ENCODE results near the gene SUPT3H.

The SUPT3H gene

DNA sequence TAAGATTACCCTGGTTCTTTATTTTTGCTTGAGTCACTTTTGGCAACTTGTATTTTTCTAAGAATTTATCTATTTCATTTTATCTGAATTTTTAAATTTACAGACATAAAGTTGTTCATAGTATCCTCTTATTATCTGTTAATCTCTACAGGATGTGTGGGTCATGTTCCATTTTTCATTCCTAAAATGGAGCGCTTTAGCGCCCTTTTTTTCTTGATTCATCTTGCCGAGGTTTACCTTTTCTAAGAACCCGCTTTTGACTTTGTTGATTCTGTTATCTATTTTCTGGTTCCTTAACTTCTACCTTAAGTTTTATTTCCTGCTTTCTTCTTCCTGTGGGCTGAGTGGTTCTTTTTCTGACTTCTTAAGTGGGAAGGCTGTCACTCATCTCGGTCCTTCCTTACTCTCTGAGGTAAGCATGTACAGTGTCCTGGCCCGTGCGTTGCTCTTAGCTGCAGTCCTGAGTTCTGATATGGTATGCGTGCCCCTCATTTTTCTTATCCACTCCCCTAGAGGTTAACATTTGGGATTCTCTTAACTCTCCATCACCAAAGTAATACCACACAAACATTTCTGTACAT, 590.4 kb downstream of the SUPT3H start:
- no peak for DNase-seq (ENCODE audit: low read depth)
- no peak overlapping the region for H3K4me3 ChIP-seq (ENCODE audit: low read depth, low read length)
- TF ChIP-seq, protein P1, sequence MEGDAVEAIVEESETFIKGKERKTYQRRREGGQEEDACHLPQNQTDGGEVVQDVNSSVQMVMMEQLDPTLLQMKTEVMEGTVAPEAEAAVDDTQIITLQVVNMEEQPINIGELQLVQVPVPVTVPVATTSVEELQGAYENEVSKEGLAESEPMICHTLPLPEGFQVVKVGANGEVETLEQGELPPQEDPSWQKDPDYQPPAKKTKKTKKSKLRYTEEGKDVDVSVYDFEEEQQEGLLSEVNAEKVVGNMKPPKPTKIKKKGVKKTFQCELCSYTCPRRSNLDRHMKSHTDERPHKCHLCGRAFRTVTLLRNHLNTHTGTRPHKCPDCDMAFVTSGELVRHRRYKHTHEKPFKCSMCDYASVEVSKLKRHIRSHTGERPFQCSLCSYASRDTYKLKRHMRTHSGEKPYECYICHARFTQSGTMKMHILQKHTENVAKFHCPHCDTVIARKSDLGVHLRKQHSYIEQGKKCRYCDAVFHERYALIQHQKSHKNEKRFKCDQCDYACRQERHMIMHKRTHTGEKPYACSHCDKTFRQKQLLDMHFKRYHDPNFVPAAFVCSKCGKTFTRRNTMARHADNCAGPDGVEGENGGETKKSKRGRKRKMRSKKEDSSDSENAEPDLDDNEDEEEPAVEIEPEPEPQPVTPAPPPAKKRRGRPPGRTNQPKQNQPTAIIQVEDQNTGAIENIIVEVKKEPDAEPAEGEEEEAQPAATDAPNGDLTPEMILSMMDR (IDR thresholded peaks at IDR 0.05; ENCODE audit: control insufficient read depth, extremely low read depth, insufficient read depth), result no peak

DNA sequence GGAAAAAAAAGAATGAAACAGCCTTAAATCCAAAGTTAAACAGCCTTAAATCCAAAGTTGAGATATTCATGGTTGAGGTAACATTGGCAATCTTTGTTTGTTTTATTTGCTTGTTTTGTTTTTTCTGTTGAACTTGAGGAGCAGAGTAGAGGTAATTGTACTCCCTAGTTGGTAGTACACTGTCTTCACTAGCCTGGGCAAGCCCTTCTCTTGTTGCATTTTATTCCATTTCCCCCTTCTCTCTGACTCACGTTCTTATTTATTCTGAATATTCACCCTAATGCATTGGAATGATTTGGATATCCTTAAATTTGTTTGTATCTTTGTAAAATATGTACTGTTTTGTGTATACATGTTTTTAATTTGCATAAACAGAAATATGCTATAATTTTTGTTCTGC, 592.6 kb downstream of the SUPT3H start:
- no peak overlapping the region for H3K4me3 ChIP-seq (ENCODE audit: low read depth, low read length)
- no peak for DNase-seq (ENCODE audit: low read depth)
- TF ChIP-seq, protein P1 (IDR thresholded peaks at IDR 0.05; ENCODE audit: control insufficient read depth, extremely low read depth, insufficient read depth), result no peak

DNA sequence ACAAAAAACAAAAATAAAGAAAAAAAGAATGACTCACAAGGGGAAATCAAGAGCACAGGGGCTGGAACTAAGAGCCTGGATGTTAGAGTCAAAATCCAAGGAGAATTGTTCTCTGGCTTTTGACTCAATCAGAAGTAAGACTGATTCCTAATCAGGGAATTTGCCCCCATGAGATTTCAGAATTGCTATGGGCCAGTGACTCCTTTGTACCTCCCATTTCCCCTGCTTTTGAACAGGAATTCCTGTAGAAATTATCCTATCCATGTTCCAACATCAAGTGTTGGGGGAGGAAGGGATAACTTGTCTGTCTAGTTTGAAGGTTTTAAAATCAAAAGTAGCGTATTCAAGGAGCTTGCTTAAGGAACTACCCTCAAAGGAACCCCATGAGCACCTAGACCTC, 593.5 kb downstream of the SUPT3H start:
- no peak overlapping the region for H3K4me3 ChIP-seq (ENCODE audit: low read depth, low read length)
- TF ChIP-seq, protein P1 (IDR thresholded peaks at IDR 0.05; ENCODE audit: control insufficient read depth, extremely low read depth, insufficient read depth), result no peak
- no peak for DNase-seq (ENCODE audit: low read depth)

DNA sequence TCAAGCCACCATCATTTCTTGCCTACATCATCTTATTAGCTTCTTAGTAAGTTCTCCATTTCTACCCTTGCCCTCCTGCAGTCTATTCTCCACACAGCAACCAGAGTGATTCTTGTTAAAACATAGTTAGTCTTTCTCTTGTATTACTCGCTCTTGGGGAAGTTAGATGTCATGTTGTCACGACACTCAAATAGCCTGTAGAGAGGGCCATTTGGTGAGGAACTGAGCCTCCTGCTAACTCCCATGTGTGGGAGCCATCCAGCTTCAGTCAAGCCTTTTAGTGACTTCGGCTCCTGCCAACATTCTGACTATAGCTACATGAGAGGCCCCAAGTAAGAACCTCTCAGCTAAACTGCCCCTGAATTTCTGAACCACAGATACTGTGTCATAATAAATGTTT, 594.8 kb downstream of the SUPT3H start:
- TF ChIP-seq, protein P1 (IDR thresholded peaks at IDR 0.05; ENCODE audit: control insufficient read depth, extremely low read depth, insufficient read depth), result no peak
- no peak for DNase-seq (ENCODE audit: low read depth)
- H3K4me3 ChIP-seq (ENCODE audit: low read depth, low read length), result no peak overlapping the region

DNA sequence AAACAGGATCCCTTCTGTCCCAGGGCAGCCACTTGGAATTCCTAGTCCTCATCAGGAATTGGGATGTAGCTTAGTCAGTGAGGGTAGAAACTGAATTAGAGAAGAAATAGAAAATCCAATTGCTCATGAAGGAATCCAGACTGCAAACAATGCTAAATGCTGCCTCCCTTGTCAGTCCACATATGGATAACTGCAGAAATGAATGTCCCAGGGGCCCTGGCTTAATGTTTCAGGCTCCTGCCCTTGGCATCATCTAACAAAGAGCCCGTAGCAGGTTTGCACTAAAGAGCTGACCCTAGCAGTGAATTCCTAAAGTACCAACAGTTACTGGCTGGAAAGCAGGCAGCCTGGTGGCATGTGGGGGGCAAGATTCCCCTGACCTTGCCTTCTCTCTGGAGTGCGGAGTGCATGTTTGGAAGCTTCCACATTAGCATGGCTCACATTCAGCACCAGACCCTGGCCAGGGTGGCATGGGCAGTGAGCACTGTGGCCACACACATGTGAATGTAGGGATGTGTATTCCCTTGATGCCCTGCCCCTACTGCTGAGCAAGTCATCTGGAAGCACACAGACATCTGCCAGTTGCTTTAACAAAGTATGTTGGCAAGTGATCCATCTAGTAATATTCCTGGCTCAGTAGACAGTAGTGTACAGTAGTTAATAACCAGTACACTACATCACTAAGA, 595.7 kb downstream of the SUPT3H start:
- no peak for DNase-seq (ENCODE audit: low read depth)
- H3K4me3 ChIP-seq (ENCODE audit: low read depth, low read length), result no peak overlapping the region
- TF ChIP-seq, protein P1 (IDR thresholded peaks at IDR 0.05; ENCODE audit: control insufficient read depth, extremely low read depth, insufficient read depth), result no peak

DNA sequence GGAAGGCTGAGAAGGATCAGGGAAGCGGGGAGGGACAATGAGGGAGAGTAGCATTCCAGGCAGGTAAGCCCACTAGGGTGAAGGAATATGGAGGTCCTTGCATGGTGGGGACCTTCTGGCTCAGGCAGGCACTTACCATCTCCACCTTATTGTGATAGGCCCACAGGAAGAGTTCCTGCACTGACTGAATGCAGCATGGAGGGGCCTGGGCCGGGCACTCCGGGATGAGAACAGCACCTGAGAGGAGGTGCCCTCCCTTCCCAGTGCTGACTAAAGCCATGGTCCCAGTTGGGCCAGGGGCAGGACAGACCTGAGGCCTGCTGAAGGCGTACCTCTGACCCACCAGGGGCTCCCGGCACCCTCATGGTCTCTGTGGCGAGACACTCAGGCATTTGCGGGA, 597.6 kb downstream of the SUPT3H start:
- TF ChIP-seq, protein P1 (IDR thresholded peaks at IDR 0.05; ENCODE audit: control insufficient read depth, extremely low read depth, insufficient read depth), result no peak
- DNase-seq (ENCODE audit: low read depth), result no peak
- no peak overlapping the region for H3K4me3 ChIP-seq (ENCODE audit: low read depth, low read length)
